Natural killer cell treated with Interleukin-12 subunit alpha and Interleukin-12 subunit beta and Interleukin-15 and Interleukin-18, amount 100 ng/mL, for 72 hours (primary cell): Measurements from ENCODE around the gene AFDN. TPM values are rescaled to one million over a fixed set of nuclear protein-coding genes. Genes with fewer than 3 reads are reported as not detected.
"Not testable (repeated sequence)": the region's sequence is repeated elsewhere in the genome, so short reads cannot be mapped to it uniquely, and the experiment has no call there.

ENCODE experiments used
- ATAC-seq, 2 donors: fragments of 150-1000 bp; cut with Tn5 transposase in 1 of 2; sonication (Bioruptor Pico), chemical (Tn5 transposase) in 1 of 2; 2 replicates each; pipeline ENCODE4 v1.10.0; 2021
- DNase-seq: peaks from one replicate; pipeline ENCODE4 v3.0.0; 2022; ENCODE audit warnings: low spot score
- H3K27ac Mint-ChIP-seq, 2 donors: 1 replicate in 1 of 2; 2 replicates in 1 of 2; pipeline ENCODE4 v1.8.0; 2022; ENCODE audit warnings: mixed read lengths in 2 of 2, mild to moderate bottlenecking in 1 of 2, moderate library complexity in 1 of 2
- H3K27me3 Mint-ChIP-seq, 2 donors: 1 replicate in 1 of 2; 2 replicates in 1 of 2; pipeline ENCODE4 v1.8.0; 2022; ENCODE audit warnings: mixed read lengths in 2 of 2
- H3K36me3 Mint-ChIP-seq: one replicate; pipeline ENCODE4 v1.8.0; 2022; ENCODE audit warnings: mixed read lengths
- H3K4me1 Mint-ChIP-seq, 2 donors: 1 replicate in 1 of 2; 2 replicates in 1 of 2; pipeline ENCODE4 v1.8.0; 2022; ENCODE audit warnings: low read depth in 2 of 2, mixed read lengths in 2 of 2, mild to moderate bottlenecking in 1 of 2
- H3K4me3 Mint-ChIP-seq: one replicate; pipeline ENCODE4 v1.8.0; 2022; ENCODE audit warnings: mixed read lengths
- H3K9me3 Mint-ChIP-seq: 2 replicates; pipeline ENCODE4 v1.8.0; 2022; ENCODE audit warnings: mixed read lengths
- total RNA-seq, 2 donors: library from RNA; stranded (reverse); gene quantifications; one replicate each; pipeline ENCODE4 v1.2.3, GENCODE V29; 2022

AFDN gene
- total RNA-seq, 2 donors from 2014 or later: 36.6 to 37.9 TPM

GRCh38 chr6:167968091-167968490 lies 141.4 kb downstream of the AFDN start:
- no peak overlapping the region for H3K4me3 Mint-ChIP-seq
- H3K27ac Mint-ChIP-seq: no peak overlapping the region
- DNase-seq: no peak
- ATAC-seq: no peak
- no peaks in the 10 kb centered on the region for H3K9me3 Mint-ChIP-seq
- peaks cover 0 to under 1% of the 10 kb centered on the region in 2 donors for H3K27me3 Mint-ChIP-seq
- no peaks in the 10 kb centered on the region for H3K4me1 Mint-ChIP-seq
- H3K36me3 Mint-ChIP-seq: peaks cover 4% of the 10 kb centered on the region

GRCh38 chr6:167970230-167970629 lies 143.5 kb downstream of the AFDN start:
- H3K4me1 Mint-ChIP-seq: no peaks in the 10 kb centered on the region
- H3K4me3 Mint-ChIP-seq: no peak overlapping the region
- no peak for DNase-seq
- peaks cover 0 to 4% of the 10 kb centered on the region in 2 donors for H3K27me3 Mint-ChIP-seq
- no peak overlapping the region for H3K27ac Mint-ChIP-seq
- peaks cover 4% of the 10 kb centered on the region for H3K36me3 Mint-ChIP-seq
- no peaks in the 10 kb centered on the region for H3K9me3 Mint-ChIP-seq
- no peak for ATAC-seq

GRCh38 chr6:167972193-167972592 lies 145.5 kb downstream of the AFDN start:
- H3K9me3 Mint-ChIP-seq: no peaks in the 10 kb centered on the region
- H3K4me3 Mint-ChIP-seq: no peak overlapping the region
- no peak for DNase-seq
- ATAC-seq: no peak
- no peaks in the 10 kb centered on the region for H3K4me1 Mint-ChIP-seq
- peaks cover 4% of the 10 kb centered on the region for H3K36me3 Mint-ChIP-seq
- H3K27me3 Mint-ChIP-seq: peaks cover 0 to 4% of the 10 kb centered on the region in 2 donors
- H3K27ac Mint-ChIP-seq: no peak overlapping the region

- Mint-ChIP-seq H3K9me3 (no peaks in the 10 kb centered on the region), H3K27me3 (peaks cover 0 to 4% of the 10 kb centered on the region in 2 donors), H3K4me3 (no peak overlapping the region), H3K36me3 (peaks cover 4% of the 10 kb centered on the region), H3K4me1 (no peaks in the 10 kb centered on the region), H3K27ac (no peak overlapping the region)
- DNase-seq (no peak), ATAC-seq (no peak)
Measured at GRCh38 chr6:167973148-167973885, 146.6 kb downstream of the AFDN start.

- Mint-ChIP-seq H3K9me3 (no peaks in the 10 kb centered on the region), H3K27me3 (peaks cover 0 to 4% of the 10 kb centered on the region in 2 donors), H3K27ac (no peak overlapping the region), H3K4me1 (no peaks in the 10 kb centered on the region), H3K36me3 (peaks cover under 1% of the 10 kb centered on the region), H3K4me3 (no peak overlapping the region)
- ATAC-seq (no peak), DNase-seq (no peak)
Measured at GRCh38 chr6:167974640-167975344, 148.1 kb downstream of the AFDN start.

GRCh38 chr6:167975458-167975857 lies 148.7 kb downstream of the AFDN start:
- ATAC-seq (no peak), DNase-seq (no peak)
- no peak overlapping the region for H3K27ac Mint-ChIP-seq
- no peak overlapping the region for H3K4me3 Mint-ChIP-seq
- H3K36me3 Mint-ChIP-seq: no peaks in the 10 kb centered on the region
- H3K4me1 Mint-ChIP-seq: no peaks in the 10 kb centered on the region
- H3K9me3 Mint-ChIP-seq: no peaks in the 10 kb centered on the region
- peaks cover 0 to 4% of the 10 kb centered on the region in 2 donors for H3K27me3 Mint-ChIP-seq

- DNase-seq, H3K4me3 Mint-ChIP-seq, H3K4me1 Mint-ChIP-seq, H3K9me3 Mint-ChIP-seq, H3K27me3 Mint-ChIP-seq, ATAC-seq, H3K36me3 Mint-ChIP-seq, H3K27ac Mint-ChIP-seq: not testable (repeated sequence)
Measured at GRCh38 chr6:167976116-167976657, 149.5 kb downstream of the AFDN start.

GRCh38 chr6:167976708-167977107 lies 150.0 kb downstream of the AFDN start:
- ATAC-seq (no peak), DNase-seq (no peak)
- Mint-ChIP-seq H3K4me3 (no peak overlapping the region), H3K27ac (no peak overlapping the region), H3K4me1 (no peaks in the 10 kb centered on the region), H3K36me3 (no peaks in the 10 kb centered on the region), H3K9me3 (no peaks in the 10 kb centered on the region), H3K27me3 (peaks cover 0 to 4% of the 10 kb centered on the region in 2 donors)

- H3K36me3 Mint-ChIP-seq: no peaks in the 10 kb centered on the region
- DNase-seq: no peak
- peaks cover 0 to 4% of the 10 kb centered on the region in 2 donors for H3K27me3 Mint-ChIP-seq
- ATAC-seq: no peak
- no peaks in the 10 kb centered on the region for H3K9me3 Mint-ChIP-seq
- no peaks in the 10 kb centered on the region for H3K4me1 Mint-ChIP-seq
- H3K4me3 Mint-ChIP-seq: no peak overlapping the region
- no peak overlapping the region for H3K27ac Mint-ChIP-seq
Measured at GRCh38 chr6:167977717-167978467, 151.2 kb downstream of the AFDN start.

GRCh38 chr6:167978607-167979006 lies 151.9 kb downstream of the AFDN start:
- Mint-ChIP-seq H3K4me3 (no peak overlapping the region), H3K36me3 (no peaks in the 10 kb centered on the region), H3K4me1 (no peaks in the 10 kb centered on the region), H3K9me3 (no peaks in the 10 kb centered on the region), H3K27me3 (no peaks in the 10 kb centered on the region), H3K27ac (no peak overlapping the region)
- DNase-seq (no peak), ATAC-seq (no peak)

- Mint-ChIP-seq H3K9me3 (no peaks in the 10 kb centered on the region), H3K27ac (no peak overlapping the region), H3K27me3 (no peaks in the 10 kb centered on the region), H3K36me3 (no peaks in the 10 kb centered on the region), H3K4me3 (no peak overlapping the region), H3K4me1 (no peaks in the 10 kb centered on the region)
- no peak for ATAC-seq
- DNase-seq: no peak
Measured at GRCh38 chr6:167979436-167980139, 152.9 kb downstream of the AFDN start.

GRCh38 chr6:167980911-167981580 lies 154.3 kb downstream of the AFDN start:
- DNase-seq (no peak), ATAC-seq (no peak)
- Mint-ChIP-seq H3K27ac (no peak overlapping the region), H3K27me3 (no peaks in the 10 kb centered on the region), H3K36me3 (no peaks in the 10 kb centered on the region), H3K9me3 (no peaks in the 10 kb centered on the region), H3K4me3 (no peak overlapping the region), H3K4me1 (no peaks in the 10 kb centered on the region)

- Mint-ChIP-seq H3K27ac (no peak overlapping the region), H3K36me3 (no peaks in the 10 kb centered on the region), H3K9me3 (no peaks in the 10 kb centered on the region), H3K4me3 (no peak overlapping the region), H3K4me1 (no peaks in the 10 kb centered on the region), H3K27me3 (no peaks in the 10 kb centered on the region)
- ATAC-seq (no peak), DNase-seq (no peak)
Measured at GRCh38 chr6:167981916-167982462, 155.3 kb downstream of the AFDN start.
